ENCODE results near the gene MTUS2. TPM values are rescaled to one million over a fixed set of nuclear protein-coding genes. Genes with fewer than 3 reads are reported as not detected.

Gene MTUS2
- total RNA-seq, 4 donors from 2014 or later: 0.08 to 0.57 TPM; not detected in 2

GRCh38 chr13:28954419-28954725 lies 134.2 kb downstream of the MTUS2 start:
- Histone ChIP-seq H3K36me3 (no peaks in the 10 kb centered on the region), H3K4me3 (no peak overlapping the region), H3K27ac (no peak overlapping the region), H3K4me1 (no peaks in the 10 kb centered on the region), H3K9me3 (no peaks in the 10 kb centered on the region), H3K27me3 (no peaks in the 10 kb centered on the region)
- no peak for DNase-seq
- WGBS, 2 donors: 75 to 83% methylated on average over 5 of the region's 5 CpGs
- TF ChIP-seq POLR2A (IDR thresholded peaks at IDR 0.05) (no peak), CTCF (IDR thresholded peaks at IDR 0.05) (no peak)
- intact Hi-C loops (cut with DNase I): no loop called here

DNA sequence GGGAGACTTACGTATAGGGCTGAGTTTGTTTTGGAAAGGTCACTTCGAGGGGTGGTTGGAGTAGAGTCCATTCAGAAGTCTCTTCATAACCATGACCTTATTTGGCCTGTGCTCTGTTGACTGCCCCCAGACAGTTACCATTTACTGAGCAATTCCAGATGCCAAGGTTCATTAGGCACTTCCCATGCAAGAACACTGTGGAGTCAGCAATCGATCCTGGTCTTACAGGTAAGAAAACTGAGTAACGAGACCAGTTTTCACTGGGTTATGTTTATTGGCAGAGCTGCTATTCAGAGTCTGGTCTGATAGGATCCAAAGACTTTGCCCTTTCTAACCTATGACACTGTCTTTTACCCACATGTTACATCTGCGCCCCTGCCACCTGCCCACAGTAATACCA lies 134.7 kb downstream of the MTUS2 start:
- Histone ChIP-seq H3K4me3 (no peak overlapping the region), H3K27me3 (no peaks in the 10 kb centered on the region), H3K4me1 (no peaks in the 10 kb centered on the region), H3K36me3 (no peaks in the 10 kb centered on the region), H3K9me3 (no peaks in the 10 kb centered on the region), H3K27ac (no peak overlapping the region)
- no peak for DNase-seq
- intact Hi-C loops (cut with DNase I): no loop called here
- 69 to 73% methylated on average over 5 of the region's 5 CpGs for WGBS, 2 donors
- TF ChIP-seq POLR2A (IDR thresholded peaks at IDR 0.05): no peak
- TF ChIP-seq CTCF (IDR thresholded peaks at IDR 0.05): no peak

GRCh38 chr13:28955264-28955966 lies 135.3 kb downstream of the MTUS2 start:
- H3K27ac ChIP-seq: no peak overlapping the region
- no peaks in the 10 kb centered on the region for H3K36me3 ChIP-seq
- no peak for TF ChIP-seq CTCF (IDR thresholded peaks at IDR 0.05)
- no peak for TF ChIP-seq POLR2A (IDR thresholded peaks at IDR 0.05)
- H3K4me1 ChIP-seq: no peaks in the 10 kb centered on the region
- DNase-seq: no peak
- no peaks in the 10 kb centered on the region for H3K27me3 ChIP-seq
- WGBS, 2 donors: 71 to 87% methylated on average over 2 of the region's 2 CpGs
- intact Hi-C loops (cut with DNase I): no loop called here
- H3K4me3 ChIP-seq: no peak overlapping the region
- H3K9me3 ChIP-seq: no peaks in the 10 kb centered on the region

DNA sequence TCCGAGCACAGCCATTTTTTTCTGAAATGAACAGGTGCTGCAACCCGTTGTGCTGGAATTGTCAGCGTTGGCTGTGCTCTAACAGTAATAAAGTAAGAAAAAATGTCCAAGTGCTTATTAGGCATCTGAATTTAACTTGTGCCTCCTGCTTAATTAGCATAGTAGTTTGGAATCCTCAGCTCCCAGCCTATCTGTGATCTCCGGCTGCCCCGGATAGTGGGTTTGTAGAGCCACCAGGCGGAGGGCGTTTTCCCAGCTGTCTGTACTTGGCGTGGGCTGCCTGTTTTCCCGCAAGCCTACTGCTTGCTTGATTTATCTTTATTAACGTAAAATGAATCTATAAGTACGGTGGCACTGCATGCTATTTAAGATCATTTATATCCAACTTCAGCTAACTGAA lies 137.9 kb downstream of the MTUS2 start:
- no peak overlapping the region for H3K27ac ChIP-seq
- no peak for TF ChIP-seq POLR2A (IDR thresholded peaks at IDR 0.05)
- TF ChIP-seq CTCF (IDR thresholded peaks at IDR 0.05): no peak
- no peak overlapping the region for H3K4me3 ChIP-seq
- intact Hi-C loops (cut with DNase I): no loop called here
- no peaks in the 10 kb centered on the region for H3K27me3 ChIP-seq
- H3K36me3 ChIP-seq: no peaks in the 10 kb centered on the region
- H3K9me3 ChIP-seq: no peaks in the 10 kb centered on the region
- WGBS, 2 donors: 65 to 71% methylated on average over 10 to 11 of the region's 11 CpGs
- H3K4me1 ChIP-seq: no peaks in the 10 kb centered on the region
- no peak for DNase-seq

DNA sequence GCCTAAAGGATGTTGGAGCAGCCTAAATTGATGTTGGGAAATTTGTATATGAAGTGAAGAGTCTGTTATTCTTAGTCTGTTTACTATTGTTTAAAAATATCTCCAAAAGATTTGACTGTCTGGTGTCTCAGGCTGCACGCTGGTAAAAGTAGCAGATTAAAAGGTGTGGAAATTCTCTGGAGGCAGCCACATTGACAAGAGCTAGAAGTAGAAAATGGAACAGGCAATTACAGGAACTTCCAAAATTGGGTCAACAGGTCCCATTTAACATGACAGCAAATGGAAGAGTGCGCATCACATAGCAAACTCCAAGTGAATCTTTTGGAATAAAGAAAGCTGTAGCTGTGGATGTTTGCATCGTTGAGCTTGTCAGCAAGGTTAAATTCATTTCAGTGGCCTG lies 138.3 kb downstream of the MTUS2 start:
- H3K27ac ChIP-seq: no peak overlapping the region
- WGBS, 2 donors: 67 to 69% methylated on average over 3 of the region's 3 CpGs
- DNase-seq: no peak

More for the DNA sequence above, 138.3 kb downstream of the MTUS2 start:
- Histone ChIP-seq H3K4me1 (no peaks in the 10 kb centered on the region), H3K27me3 (no peaks in the 10 kb centered on the region), H3K36me3 (no peaks in the 10 kb centered on the region), H3K9me3 (no peaks in the 10 kb centered on the region), H3K4me3 (no peak overlapping the region)
- intact Hi-C loops (cut with DNase I): no loop called here
- TF ChIP-seq CTCF (IDR thresholded peaks at IDR 0.05) (no peak), POLR2A (IDR thresholded peaks at IDR 0.05) (no peak)
